Measurements from ENCODE around the gene ZBTB40.

- TF ChIP-seq KDM1A (IDR thresholded peaks at IDR 0.05; ENCODE audit: low read depth) (no peak), CTCF (IDR thresholded peaks at IDR 0.05) (no peak), CBX8 (IDR thresholded peaks at IDR 0.05) (no peak), ELK1 (IDR thresholded peaks at IDR 0.05; ENCODE audit: low read depth, low read length) (no peak), RAD21 (conservative IDR thresholded peaks at IDR 0.05 in 1 of 2, IDR thresholded peaks at IDR 0.05 in 1 of 2) (no peak), POLR2A (IDR thresholded peaks at IDR 0.05; ENCODE audit: low read length) (no peak), CHD2 (IDR thresholded peaks at IDR 0.05; ENCODE audit: low read length, partially characterized antibody) (no peak), JUN (IDR thresholded peaks at IDR 0.05) (no peak), MYC (IDR thresholded peaks at IDR 0.05; ENCODE audit: borderline replicate concordance, low read length) (no peak), ZNF302 (CRISPR knock-in tag; IDR thresholded peaks at IDR 0.05) (no peak), EHMT2 (IDR thresholded peaks at IDR 0.05; ENCODE audit: low read depth) (no peak), USF2 (IDR thresholded peaks at IDR 0.05) (no peak), NR3C1 (IDR thresholded peaks at IDR 0.05) (no peak), HOXB5 (CRISPR knock-in tag; IDR thresholded peaks at IDR 0.05) (no peak)
These were observed 49.1 kb upstream of the ZBTB40 start for GRCh38 chr1:22402356-22403053.
